Choroid plexus epithelial cell (primary cell): Measurements from ENCODE around the gene CIDEA.

ENCODE experiments used
- DNase-seq: peaks from one replicate; pipeline ENCODE4 v3.0.0-alpha.2; 2010; ENCODE audit warnings: low read depth
- H3K4me3 ChIP-seq: 2 replicates; pipeline ENCODE4 v1.5.1; 2011; ENCODE audit warnings: low read depth, mild to moderate bottlenecking, control low read depth, low read length, moderate library complexity
- TF ChIP-seq, protein P1 (sequence below): conservative IDR thresholded peaks from 2 replicates; pipeline ENCODE4 v1.5.1; 2011; ENCODE audit warnings: low read depth, mild to moderate bottlenecking, control low read depth, inconsistent platforms, low read length, moderate library complexity

The CIDEA gene

DNA sequence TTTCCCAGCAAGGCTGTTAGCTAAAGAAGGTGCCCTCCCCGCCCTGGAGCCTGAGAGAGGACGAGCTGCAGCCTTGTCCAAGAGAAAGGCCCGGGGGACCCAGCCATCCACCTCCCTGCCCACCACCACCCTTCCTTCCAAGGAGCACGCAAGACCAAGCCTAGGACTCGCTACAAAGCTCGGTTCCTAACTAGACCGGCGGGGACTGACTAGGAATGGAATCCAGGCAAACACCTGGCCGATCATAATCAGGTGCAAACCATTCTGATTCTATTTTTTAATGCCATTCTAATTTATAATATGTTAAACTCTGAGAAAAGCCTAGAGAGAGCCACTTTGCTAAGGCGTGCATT, 34.2 kb downstream of the CIDEA start:
- TF ChIP-seq, protein P1, sequence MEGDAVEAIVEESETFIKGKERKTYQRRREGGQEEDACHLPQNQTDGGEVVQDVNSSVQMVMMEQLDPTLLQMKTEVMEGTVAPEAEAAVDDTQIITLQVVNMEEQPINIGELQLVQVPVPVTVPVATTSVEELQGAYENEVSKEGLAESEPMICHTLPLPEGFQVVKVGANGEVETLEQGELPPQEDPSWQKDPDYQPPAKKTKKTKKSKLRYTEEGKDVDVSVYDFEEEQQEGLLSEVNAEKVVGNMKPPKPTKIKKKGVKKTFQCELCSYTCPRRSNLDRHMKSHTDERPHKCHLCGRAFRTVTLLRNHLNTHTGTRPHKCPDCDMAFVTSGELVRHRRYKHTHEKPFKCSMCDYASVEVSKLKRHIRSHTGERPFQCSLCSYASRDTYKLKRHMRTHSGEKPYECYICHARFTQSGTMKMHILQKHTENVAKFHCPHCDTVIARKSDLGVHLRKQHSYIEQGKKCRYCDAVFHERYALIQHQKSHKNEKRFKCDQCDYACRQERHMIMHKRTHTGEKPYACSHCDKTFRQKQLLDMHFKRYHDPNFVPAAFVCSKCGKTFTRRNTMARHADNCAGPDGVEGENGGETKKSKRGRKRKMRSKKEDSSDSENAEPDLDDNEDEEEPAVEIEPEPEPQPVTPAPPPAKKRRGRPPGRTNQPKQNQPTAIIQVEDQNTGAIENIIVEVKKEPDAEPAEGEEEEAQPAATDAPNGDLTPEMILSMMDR, result no peak
- H3K4me3 ChIP-seq, result peak overlapping the region; percentile 57
- DNase-seq, result no peak

DNA sequence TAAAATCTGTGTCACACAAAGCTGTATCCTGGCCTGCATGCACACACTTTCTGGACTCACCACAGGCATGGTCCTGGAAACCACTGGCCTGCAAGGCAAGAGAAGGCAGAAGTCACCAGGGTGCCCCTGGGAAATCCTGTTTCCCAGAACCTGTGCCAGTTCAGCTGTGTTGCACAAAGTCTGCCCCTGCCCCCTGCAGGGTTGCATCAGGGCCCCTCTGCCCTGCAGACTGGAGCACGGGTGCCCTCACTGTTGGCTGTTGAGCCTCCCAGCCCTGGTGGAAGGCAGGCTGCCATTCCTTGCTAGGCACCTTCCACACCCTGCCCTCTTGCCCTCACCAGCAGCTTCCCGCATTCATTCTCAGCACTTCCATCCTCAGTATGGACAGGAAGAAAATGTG, 35.9 kb downstream of the CIDEA start:
- TF ChIP-seq, protein P1, result no peak
- no peak overlapping the region for H3K4me3 ChIP-seq
- DNase-seq, result no peak

DNA sequence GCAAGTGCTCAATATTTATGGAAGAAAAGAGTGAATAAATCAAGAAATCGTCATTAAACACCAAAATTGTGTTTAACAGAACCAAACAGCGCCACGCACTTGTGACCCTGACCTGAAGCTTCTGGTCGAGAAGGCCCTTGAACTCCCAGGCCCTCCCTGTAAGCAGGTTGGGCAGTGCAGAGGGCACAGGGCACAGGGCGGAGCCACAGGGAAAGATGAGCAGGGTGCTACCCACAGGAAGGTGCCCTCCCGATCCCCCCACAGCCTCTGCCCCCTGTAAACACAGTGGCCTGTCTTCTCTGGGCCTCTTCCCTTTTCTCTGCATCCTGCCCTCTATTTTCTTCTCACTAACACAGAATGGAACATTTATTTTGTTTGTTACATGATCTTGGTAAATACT, 37.0 kb downstream of the CIDEA start:
- H3K4me3 ChIP-seq, result no peak overlapping the region
- TF ChIP-seq, protein P1, result no peak
- no peak for DNase-seq

DNA sequence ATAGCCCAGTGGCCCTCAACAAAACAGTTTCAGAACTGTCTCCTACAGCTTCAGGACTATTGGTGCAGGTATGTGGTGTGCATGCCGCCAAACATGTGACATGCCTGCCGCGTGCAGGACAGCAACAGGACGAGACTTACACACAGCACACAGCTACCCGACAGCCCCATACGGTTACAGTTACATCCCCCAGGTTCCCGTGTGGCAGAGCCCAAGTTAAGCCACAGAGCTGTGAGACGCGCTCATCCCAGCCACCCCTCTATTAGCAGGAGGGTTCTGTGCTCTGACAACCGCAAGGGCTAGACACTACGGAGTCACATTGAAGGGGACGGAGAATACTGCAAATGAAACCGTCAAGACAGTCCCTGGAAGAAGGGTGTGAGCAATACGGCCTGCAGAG, 37.5 kb downstream of the CIDEA start:
- H3K4me3 ChIP-seq, result no peak overlapping the region
- TF ChIP-seq, protein P1, result no peak
- DNase-seq, result no peak

DNA sequence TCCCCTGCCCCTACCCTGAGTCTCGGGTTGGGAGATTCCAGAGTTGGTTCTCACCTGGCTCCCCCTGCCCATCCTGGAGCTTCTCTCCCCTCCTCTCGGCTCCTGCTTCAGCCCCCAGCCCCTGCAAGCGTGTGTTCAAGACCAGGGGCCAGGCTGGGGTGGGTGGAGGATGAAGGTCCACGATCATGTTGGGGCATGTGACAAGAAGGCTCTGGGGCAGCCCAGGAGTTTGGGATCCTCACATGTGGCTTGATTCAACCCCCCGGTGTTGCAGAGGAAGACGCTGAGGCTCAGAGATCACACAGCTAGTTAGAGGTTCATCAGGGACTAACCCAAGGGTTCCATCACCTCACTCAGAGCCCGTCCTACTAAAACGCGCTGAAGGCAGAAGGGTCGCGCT, 39.7 kb downstream of the CIDEA start:
- H3K4me3 ChIP-seq, result no peak overlapping the region
- TF ChIP-seq, protein P1, result no peak
- DNase-seq, result no peak

DNA sequence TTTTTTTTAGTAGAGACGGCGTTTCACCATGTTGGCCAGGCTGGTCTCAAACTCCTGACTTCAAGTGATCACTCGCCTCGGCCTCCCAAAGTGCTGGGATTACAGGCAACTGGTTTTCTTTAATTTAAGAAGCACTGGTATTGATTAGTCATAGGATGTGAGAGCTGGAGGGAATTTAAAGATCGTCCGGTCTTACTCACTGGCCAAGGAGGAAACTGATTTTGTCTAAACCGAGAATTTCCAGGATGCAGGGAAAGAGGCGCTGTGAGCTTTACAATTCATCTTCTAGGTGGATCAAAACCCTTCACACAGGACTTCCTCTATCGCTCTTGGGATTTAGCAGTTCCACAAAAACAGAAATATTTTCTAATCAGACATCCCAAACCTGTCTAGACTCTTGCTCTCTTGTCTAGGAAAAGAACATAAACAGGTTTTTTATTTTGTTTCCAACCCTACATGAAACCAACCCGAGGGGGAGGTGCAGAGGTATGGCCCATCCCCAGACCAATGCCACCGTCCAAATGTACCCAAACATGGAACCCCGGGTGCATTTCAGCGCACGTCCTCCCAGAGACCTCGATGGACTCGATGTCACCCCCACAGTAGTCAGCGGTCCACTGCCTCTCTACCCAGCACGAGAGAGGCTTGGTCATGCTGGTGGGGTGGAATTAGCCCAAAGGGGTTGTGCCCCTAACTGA, 41.4 kb downstream of the CIDEA start:
- TF ChIP-seq, protein P1, result no peak
- no peak for DNase-seq
- no peak overlapping the region for H3K4me3 ChIP-seq

DNA sequence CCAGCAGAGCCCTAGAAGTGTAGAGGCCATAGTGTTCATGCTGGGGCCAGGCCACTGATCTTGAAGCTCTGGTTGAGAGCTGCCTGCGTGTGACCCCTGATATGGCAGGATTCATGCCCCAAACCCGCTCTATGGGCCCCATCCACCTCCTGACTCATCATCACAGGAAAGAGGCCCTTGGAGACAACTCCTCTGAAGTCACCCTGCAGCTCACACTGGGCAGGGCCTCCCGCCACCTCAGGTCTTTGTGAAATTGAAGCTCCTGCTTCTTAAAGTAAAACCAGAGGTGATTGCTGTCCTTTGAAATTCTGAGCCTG, 41.9 kb downstream of the CIDEA start:
- DNase-seq, result no peak
- TF ChIP-seq, protein P1, result no peak
- H3K4me3 ChIP-seq, result no peak overlapping the region
